Lower lobe of right lung (tissue), 2 donors: ENCODE data around the gene ARHGEF25. TPM values are rescaled to one million over a fixed set of nuclear protein-coding genes. Genes with fewer than 3 reads are reported as not detected.

Source experiments
- ATAC-seq, 2 donors: fragments of 200-7000 bp; cut with Tn5 transposase; one replicate each; pipeline ENCODE4 v1.9.1; 2020 to 2022; ENCODE audit warnings: mild to moderate bottlenecking in 2 of 2, moderate library complexity in 2 of 2
- DNase-seq: peaks from one replicate; pipeline ENCODE4 v3.0.0-alpha.2; 2020
- H3K27ac ChIP-seq: fragments of 200-600 bp; one replicate; pipeline ENCODE4 v1.8.0; 2022
- H3K27me3 ChIP-seq: fragments of 200-600 bp; one replicate; pipeline ENCODE4 v1.8.0; 2022; ENCODE audit warnings: low read depth
- H3K36me3 ChIP-seq: fragments of 200-600 bp; one replicate; pipeline ENCODE4 v1.8.0; 2022; ENCODE audit warnings: mild to moderate bottlenecking
- H3K4me1 ChIP-seq: fragments of 200-600 bp; one replicate; pipeline ENCODE4 v1.8.0; 2022
- H3K4me3 ChIP-seq: fragments of 200-600 bp; one replicate; pipeline ENCODE4 v1.8.0; 2022; ENCODE audit warnings: mild to moderate bottlenecking
- H3K9me3 ChIP-seq: fragments of 200-600 bp; one replicate; pipeline ENCODE4 v1.8.0; 2022
- intact Hi-C: fragments of 100-400 bp; cut with DNase I; formaldehyde crosslinking; loops from one replicate; pipeline ENCODE4 v1.11.0; 2022
- total RNA-seq: library from RNA; stranded (reverse); fragmentation: NEBNext Ultra II Directional; extraction: Animal tissue kit (Norgen Biotek cat#: 25700); gene quantifications from one replicate; pipeline ENCODE4 v1.2.1, GENCODE V29; 2021
- TF ChIP-seq, protein P1 (sequence below): fragments of 200-600 bp; IDR thresholded peaks from one replicate; pipeline ENCODE4 v1.8.0; 2022; ENCODE audit warnings: antibody characterized with exemption, mild to moderate bottlenecking
- donor health status: DM: no; HTN: yes; CAD: no; lungs with severe emphysema.

ARHGEF25 gene
- total RNA-seq, 1 donor from 2014 or later = 11.5 TPM

DNA sequence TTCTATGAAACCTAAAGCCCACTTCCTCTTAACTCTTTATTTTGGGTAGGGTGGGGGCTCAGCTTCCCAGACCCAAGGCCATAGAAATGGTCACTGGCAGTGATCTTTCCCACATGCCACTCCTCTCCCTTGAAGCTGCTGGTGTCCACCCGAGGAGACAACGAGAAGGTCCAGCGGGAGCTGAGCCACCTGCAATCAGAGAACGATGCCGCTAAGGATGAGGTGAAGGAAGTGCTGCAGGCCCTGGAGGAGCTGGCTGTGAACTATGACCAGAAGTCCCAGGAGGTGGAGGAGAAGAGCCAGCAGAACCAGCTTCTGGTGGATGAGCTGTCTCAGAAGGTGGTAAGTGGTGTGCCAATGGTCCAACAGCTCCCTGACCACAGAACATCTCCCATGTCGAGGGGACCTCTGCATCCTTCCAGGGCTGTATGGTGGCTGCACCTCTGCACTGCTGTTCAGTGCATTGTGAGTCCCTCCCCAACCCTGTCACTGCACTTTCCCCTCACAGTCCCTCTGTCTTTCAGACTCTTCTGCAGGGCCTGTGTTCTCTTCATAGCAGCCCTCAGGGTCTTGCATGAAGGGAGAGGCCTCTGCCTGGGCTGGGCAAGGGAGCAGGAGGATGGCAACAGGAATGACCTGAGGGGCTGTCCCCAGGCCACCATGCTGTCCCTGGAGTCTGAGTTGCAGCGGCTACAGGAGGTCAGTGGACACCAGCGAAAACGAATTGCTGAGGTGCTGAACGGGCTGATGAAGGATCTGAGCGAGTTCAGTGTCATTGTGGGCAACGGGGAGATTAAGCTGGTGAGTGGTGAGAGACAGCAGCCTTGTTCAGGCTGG, 39.1 kb upstream of the ARHGEF25 start:
- intact Hi-C loops = no loop called here
- Histone ChIP-seq H3K9me3 (no peaks in the 10 kb centered on the region), H3K27ac (no peak overlapping the region), H3K27me3 (no peaks in the 10 kb centered on the region), H3K4me3 (no peak overlapping the region), H3K36me3 (no peaks in the 10 kb centered on the region), H3K4me1 (no peaks in the 10 kb centered on the region)
- TF ChIP-seq, protein P1, sequence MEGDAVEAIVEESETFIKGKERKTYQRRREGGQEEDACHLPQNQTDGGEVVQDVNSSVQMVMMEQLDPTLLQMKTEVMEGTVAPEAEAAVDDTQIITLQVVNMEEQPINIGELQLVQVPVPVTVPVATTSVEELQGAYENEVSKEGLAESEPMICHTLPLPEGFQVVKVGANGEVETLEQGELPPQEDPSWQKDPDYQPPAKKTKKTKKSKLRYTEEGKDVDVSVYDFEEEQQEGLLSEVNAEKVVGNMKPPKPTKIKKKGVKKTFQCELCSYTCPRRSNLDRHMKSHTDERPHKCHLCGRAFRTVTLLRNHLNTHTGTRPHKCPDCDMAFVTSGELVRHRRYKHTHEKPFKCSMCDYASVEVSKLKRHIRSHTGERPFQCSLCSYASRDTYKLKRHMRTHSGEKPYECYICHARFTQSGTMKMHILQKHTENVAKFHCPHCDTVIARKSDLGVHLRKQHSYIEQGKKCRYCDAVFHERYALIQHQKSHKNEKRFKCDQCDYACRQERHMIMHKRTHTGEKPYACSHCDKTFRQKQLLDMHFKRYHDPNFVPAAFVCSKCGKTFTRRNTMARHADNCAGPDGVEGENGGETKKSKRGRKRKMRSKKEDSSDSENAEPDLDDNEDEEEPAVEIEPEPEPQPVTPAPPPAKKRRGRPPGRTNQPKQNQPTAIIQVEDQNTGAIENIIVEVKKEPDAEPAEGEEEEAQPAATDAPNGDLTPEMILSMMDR = no peak
- ATAC-seq (no peak), DNase-seq (no peak)

- Histone ChIP-seq H3K4me1 (no peaks in the 10 kb centered on the region), H3K4me3 (no peak overlapping the region), H3K27ac (no peak overlapping the region), H3K36me3 (no peaks in the 10 kb centered on the region), H3K9me3 (no peaks in the 10 kb centered on the region), H3K27me3 (no peaks in the 10 kb centered on the region)
- DNase-seq (no peak), ATAC-seq (no peak)
- intact Hi-C loops = no loop called here
- TF ChIP-seq, protein P1 = no peak
Observed at GRCh38 chr12:57574795-57575194, 36.4 kb upstream of the ARHGEF25 start.

- TF ChIP-seq, protein P1 = no peak
- Histone ChIP-seq H3K4me1 (no peaks in the 10 kb centered on the region), H3K27me3 (no peaks in the 10 kb centered on the region), H3K36me3 (no peaks in the 10 kb centered on the region), H3K4me3 (no peak overlapping the region), H3K9me3 (no peaks in the 10 kb centered on the region), H3K27ac (no peak overlapping the region)
- intact Hi-C loops = no loop called here
- ATAC-seq (no peak), DNase-seq (no peak)
Observed at GRCh38 chr12:57575771-57576612, 35.2 kb upstream of the ARHGEF25 start.

- ATAC-seq = no peak
- no peak overlapping the region for H3K27ac ChIP-seq
Observed at GRCh38 chr12:57576613-57577160, 34.5 kb upstream of the ARHGEF25 start.

More at GRCh38 chr12:57576613-57577160, 34.5 kb upstream of the ARHGEF25 start:
- no peak for DNase-seq
- H3K4me1 ChIP-seq = no peaks in the 10 kb centered on the region
- H3K36me3 ChIP-seq = no peaks in the 10 kb centered on the region
- intact Hi-C loops = no loop called here
- TF ChIP-seq, protein P1 = no peak
- no peak overlapping the region for H3K4me3 ChIP-seq
- H3K9me3 ChIP-seq = no peaks in the 10 kb centered on the region
- H3K27me3 ChIP-seq = no peaks in the 10 kb centered on the region
